Measurements from ENCODE around the gene IVD. TPM values are rescaled to one million over a fixed set of nuclear protein-coding genes. Genes with fewer than 3 reads are reported as not detected.

Gene IVD
- polyA plus RNA-seq, 6 donors from 2014 or later = 15.6 to 36.3 (median 22.2) TPM

DNA sequence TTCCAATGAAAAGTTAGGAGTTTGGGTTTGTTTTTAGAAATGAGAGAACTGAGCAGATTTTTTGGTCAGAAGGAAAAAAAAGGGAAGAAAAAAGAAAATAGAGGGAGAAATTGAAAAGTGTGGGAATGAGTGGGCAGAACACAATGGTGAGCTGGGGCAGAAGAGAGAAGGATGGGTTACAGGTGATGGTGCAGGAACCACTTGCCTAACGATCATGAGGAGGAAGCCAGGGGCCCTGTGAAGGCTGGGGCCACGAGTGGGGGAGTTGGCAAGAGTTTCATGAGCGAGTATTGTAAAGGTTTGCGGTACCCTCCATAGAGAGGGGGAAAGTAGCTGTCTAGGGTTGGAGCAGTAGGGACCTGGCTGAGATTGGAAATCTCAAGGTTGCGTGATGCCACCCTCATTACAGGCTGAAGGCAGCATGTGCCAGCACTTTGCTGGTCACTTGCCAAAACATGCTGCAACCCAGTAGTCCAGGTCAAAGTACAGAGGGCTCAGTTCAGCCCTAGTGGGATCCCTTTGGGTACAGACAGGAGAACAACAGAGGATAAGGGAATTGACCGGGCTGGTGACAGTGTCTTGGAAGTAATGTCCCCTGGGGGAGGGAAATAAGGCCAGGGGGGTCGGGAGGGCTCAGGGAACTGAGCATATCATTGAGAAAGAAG is 6.6 kb downstream of the IVD start:
- H3K9me3 Mint-ChIP-seq = no peaks in the 10 kb centered on the region
- peaks cover 19 to 36% of the 10 kb centered on the region in 2 donors for H3K36me3 Mint-ChIP-seq
- H3K4me1 Mint-ChIP-seq = peaks cover 7 to 12% (median 12%) of the 10 kb centered on the region in 3 donors
- H3K27me3 Mint-ChIP-seq = no peaks in the 10 kb centered on the region
- DNase-seq = no peak
- ATAC-seq (ENCODE audit: low read depth in 2 of 2) = no peak
- H3K27ac Mint-ChIP-seq = peak overlapping the region in 2 of 6 donors; percentile 69 to 86
- peak overlapping the region in 1 of 8 donors; percentile 73 for H3K4me3 Mint-ChIP-seq

DNA sequence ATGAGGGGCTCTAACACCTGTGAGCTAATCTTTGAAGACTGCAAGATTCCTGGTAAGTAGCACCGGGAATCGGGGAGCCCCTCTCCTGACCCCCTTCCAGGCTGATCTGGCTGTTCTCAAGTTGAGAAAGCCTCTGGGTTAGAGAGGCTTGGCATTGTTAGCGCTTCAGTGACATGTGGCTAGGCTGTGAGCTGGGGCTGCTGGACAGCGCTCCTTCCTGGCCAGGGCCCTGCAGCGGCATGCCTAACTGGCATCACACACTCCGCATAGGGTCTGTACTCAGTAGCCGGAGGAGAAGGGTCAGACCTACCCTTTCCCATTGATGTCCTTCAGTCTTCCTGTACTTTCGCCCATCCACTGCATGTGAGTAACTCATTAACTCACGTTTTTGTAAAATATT is 7.4 kb downstream of the IVD start:
- Mint-ChIP-seq H3K36me3 (peaks cover 19 to 41% of the 10 kb centered on the region in 2 donors), H3K27ac (no peak overlapping the region)

DNA sequence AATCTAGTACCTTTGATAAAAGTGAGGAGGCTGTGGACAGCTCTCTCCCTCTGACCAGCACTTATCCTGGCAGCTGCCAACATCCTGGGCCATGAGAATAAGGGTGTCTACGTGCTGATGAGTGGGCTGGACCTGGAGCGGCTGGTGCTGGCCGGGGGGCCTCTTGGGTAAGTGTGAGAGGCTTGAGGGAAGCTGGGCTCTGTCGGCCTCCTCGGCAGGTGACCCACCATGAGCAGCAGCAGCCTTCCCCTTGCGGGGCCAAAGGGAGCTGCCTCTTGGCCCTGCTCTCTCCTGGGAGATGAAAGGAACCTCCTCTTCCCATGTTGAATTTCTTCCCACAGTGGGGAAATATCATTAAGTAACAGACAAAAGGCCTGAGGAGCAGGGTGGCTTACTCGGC is 9.2 kb downstream of the IVD start:
- Mint-ChIP-seq H3K36me3 (peaks cover 19 to 43% of the 10 kb centered on the region in 2 donors), H3K27ac (peak overlapping the region in 1 of 6 donors; percentile 44), H3K4me3 (no peak overlapping the region), H3K9me3 (no peaks in the 10 kb centered on the region), H3K27me3 (no peaks in the 10 kb centered on the region), H3K4me1 (peaks cover 0 to 4% (median 4%) of the 10 kb centered on the region in 3 donors)
- ATAC-seq (ENCODE audit: low read depth in 2 of 2) (no peak), DNase-seq (no peak)

More for the DNA sequence above, 7.4 kb downstream of the IVD start:
- Mint-ChIP-seq H3K4me3 (peak overlapping the region in 1 of 8 donors; percentile 42), H3K4me1 (peaks cover 0 to 4% (median 4%) of the 10 kb centered on the region in 3 donors), H3K27me3 (no peaks in the 10 kb centered on the region), H3K9me3 (no peaks in the 10 kb centered on the region)
- DNase-seq = no peak
- ATAC-seq (ENCODE audit: low read depth in 2 of 2) = no peak

DNA sequence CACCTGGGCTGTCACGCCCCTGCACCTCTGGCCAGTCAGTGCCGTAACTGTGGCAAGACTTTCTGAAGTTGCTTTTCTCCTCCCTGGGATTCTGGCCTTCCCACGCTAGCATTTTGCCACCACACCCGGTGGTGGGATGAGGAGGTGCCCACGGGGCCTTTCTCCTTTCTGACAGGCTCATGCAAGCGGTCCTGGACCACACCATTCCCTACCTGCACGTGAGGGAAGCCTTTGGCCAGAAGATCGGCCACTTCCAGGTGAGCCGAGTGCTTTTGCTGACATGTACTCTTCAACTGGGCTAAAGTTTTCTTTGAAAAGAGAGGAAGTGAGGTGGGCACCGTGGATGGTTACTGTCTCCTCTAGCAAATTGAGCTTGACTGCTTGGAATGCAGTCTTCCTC is 9.6 kb downstream of the IVD start:
- no peak overlapping the region for H3K4me3 Mint-ChIP-seq

DNA sequence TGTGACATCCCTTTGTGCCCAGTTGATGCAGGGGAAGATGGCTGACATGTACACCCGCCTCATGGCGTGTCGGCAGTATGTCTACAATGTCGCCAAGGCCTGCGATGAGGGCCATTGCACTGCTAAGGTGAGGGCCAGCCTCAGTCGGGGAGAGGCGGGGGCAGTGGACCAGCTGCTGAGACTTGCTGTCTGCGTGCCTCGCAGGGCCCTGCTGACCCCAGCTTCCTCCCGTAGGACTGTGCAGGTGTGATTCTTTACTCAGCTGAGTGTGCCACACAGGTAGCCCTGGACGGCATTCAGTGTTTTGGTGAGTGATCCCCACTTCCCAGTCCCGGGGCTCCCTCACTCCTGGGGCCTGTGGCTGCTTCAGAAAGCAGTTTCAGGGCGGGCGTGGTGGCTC is 10.5 kb downstream of the IVD start:
- H3K4me3 Mint-ChIP-seq = peak overlapping the region in 1 of 8 donors; percentile 31
- peak overlapping the region in 1 of 6 donors; percentile 63 for H3K27ac Mint-ChIP-seq
- no peaks in the 10 kb centered on the region for H3K27me3 Mint-ChIP-seq
- no peaks in the 10 kb centered on the region for H3K9me3 Mint-ChIP-seq
- H3K4me1 Mint-ChIP-seq = peaks cover 0 to 4% (median 4%) of the 10 kb centered on the region in 3 donors
- H3K36me3 Mint-ChIP-seq = peaks cover 9 to 32% of the 10 kb centered on the region in 2 donors
- no peak for ATAC-seq (ENCODE audit: low read depth in 2 of 2)
- no peak for DNase-seq

More for the DNA sequence above, 9.6 kb downstream of the IVD start:
- no peak for ATAC-seq (ENCODE audit: low read depth in 2 of 2)
- Mint-ChIP-seq H3K4me1 (peaks cover 0 to 4% (median 4%) of the 10 kb centered on the region in 3 donors), H3K9me3 (no peaks in the 10 kb centered on the region), H3K27me3 (no peaks in the 10 kb centered on the region), H3K27ac (no peak overlapping the region), H3K36me3 (peaks cover 17 to 40% of the 10 kb centered on the region in 2 donors)
- DNase-seq = no peak

DNA sequence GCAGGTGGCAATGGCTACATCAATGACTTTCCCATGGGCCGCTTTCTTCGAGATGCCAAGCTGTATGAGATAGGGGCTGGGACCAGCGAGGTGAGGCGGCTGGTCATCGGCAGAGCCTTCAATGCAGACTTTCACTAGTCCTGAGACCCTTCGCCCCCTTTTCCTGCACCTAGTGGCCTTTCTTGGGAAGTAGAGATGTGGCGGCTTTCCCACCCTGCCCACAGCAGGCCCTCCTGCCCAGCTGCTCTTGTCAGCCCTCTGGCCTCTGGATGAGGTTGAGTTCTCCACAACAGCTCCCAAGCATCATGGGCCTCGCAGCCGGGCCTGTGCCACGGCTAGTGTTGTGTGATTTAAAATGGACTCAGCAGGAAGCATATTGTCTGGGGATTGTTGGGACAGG is 12.5 kb downstream of the IVD start:
- H3K27me3 Mint-ChIP-seq = no peaks in the 10 kb centered on the region
- peaks cover 0 to 15% of the 10 kb centered on the region in 2 donors for H3K36me3 Mint-ChIP-seq
- ATAC-seq (ENCODE audit: low read depth in 2 of 2) (no peak), DNase-seq (no peak)
- no peak overlapping the region for H3K4me3 Mint-ChIP-seq
- H3K4me1 Mint-ChIP-seq = peaks cover 0 to 8% (median 7%) of the 10 kb centered on the region in 3 donors
- H3K9me3 Mint-ChIP-seq = no peaks in the 10 kb centered on the region
- no peak overlapping the region for H3K27ac Mint-ChIP-seq

DNA sequence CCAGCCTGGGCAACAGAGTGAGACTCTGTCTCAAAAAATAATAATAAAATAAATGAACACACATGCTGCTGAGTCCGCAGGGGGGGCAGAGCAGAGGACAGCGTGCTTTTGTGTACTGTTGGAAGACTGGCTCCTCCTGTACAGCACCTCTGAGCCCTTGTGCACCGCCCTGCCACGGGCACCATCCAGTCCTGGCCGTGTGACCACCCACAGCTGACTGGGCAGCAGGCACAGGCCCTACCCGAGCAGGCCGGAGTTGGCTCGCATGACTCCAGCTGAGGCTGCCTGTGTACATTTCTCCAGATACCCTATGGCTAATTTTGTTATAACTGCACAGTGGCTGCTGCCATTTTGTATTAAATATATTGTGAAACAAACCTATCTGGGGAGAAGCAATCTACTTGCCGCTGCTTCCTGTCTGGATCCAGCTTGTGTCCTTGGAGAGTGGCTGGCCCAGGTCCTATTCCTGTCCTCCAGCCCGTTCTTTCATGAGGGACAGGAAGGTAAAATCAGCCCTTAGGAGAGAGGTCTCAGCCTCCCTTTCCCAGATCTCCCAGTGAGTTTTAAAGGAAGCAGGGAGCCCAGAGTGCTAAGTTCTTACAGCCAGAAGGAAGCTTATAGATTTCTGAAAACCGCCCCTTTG is 14.6 kb downstream of the IVD start:
- ATAC-seq (ENCODE audit: low read depth in 2 of 2) (no peak), DNase-seq (no peak)
- H3K36me3 Mint-ChIP-seq = peaks cover 0 to 13% of the 10 kb centered on the region in 2 donors
- no peaks in the 10 kb centered on the region for H3K9me3 Mint-ChIP-seq
- H3K4me1 Mint-ChIP-seq = peaks cover 0 to 8% (median 7%) of the 10 kb centered on the region in 3 donors
- H3K27ac Mint-ChIP-seq = peak overlapping the region in 1 of 6 donors; percentile 7
- H3K27me3 Mint-ChIP-seq = no peaks in the 10 kb centered on the region
- no peak overlapping the region for H3K4me3 Mint-ChIP-seq

DNA sequence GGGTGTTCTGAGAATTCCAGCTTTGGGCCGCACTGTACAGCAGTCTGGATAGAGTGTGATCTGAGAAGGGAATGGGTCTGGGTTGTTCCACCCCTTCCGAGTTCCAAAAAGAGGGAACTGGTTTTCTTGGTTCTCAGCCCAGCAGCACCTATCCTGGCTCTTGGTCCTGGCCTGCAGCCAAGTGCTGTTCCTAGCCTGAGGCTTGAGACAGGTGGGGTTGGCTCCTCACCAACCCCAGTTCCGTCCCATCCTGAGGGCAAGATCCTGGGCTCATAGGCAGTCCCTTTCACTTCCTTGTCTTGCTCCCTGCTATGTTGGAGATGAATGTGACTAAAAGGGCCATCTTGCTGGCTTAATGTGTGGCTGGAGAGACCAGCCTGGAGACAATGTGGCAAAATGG is 15.2 kb downstream of the IVD start:
- H3K36me3 Mint-ChIP-seq = peaks cover 0 to 7% of the 10 kb centered on the region in 2 donors
- no peak overlapping the region for H3K4me3 Mint-ChIP-seq
- no peaks in the 10 kb centered on the region for H3K27me3 Mint-ChIP-seq
- ATAC-seq (ENCODE audit: low read depth in 2 of 2) = no peak
- DNase-seq = no peak
- H3K27ac Mint-ChIP-seq = no peak overlapping the region
- H3K4me1 Mint-ChIP-seq = peaks cover 0 to 8% (median 7%) of the 10 kb centered on the region in 3 donors
- no peaks in the 10 kb centered on the region for H3K9me3 Mint-ChIP-seq

DNA sequence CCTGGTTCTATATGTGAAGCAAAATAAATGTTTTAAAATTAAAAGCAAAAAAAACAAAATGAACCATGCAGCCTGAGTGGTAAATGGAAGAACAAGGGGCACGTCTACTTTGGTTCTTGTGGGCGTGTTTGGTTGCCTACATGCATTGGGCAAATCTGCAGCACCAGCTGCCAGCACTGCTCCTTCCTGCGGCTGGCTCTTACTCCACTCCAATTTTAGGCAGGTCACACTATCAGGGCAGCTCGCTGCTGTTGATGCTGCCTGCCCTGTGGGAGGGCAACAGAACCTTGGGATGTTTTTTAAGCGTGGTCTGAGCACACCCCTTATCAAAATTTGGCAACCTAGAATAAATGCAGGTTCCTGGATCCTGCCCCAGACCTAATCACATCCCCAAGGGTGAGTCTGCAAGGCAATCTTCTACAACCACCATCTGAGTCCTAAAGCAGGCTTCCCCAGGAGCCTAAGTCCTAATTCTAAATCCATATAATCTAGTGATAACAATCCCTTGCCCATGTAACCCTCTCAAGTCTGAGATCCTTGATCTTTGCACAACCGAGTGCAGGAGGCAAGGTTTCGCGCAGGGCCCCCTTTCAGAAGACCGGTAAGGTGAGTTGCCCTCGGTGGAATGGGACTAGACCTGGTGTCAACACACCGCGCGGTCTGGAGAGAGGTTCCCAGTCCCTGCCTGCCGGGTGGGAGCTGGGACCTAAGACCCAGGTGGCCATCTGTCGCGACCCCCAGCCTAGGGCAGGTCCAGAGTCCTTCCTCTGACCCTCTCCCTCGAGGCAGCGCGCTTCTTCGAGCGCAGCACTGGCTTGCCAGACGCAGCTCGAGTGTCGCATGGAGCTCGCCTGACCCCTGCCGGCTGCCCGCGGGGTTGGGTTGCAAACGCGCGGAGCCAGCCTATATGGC is 15.9 kb downstream of the IVD start:
- DNase-seq (peak; percentile 71), ATAC-seq (ENCODE audit: low read depth in 2 of 2) (peak; percentile 98 to 99)
- no peak overlapping the region for H3K4me3 Mint-ChIP-seq
- H3K4me1 Mint-ChIP-seq = peaks cover 0 to 8% (median 7%) of the 10 kb centered on the region in 3 donors
- H3K27ac Mint-ChIP-seq = peak overlapping the region in 1 of 6 donors; percentile 47
- no peaks in the 10 kb centered on the region for H3K27me3 Mint-ChIP-seq
- H3K9me3 Mint-ChIP-seq = no peaks in the 10 kb centered on the region
- H3K36me3 Mint-ChIP-seq = peaks cover 0 to 7% of the 10 kb centered on the region in 2 donors

DNA sequence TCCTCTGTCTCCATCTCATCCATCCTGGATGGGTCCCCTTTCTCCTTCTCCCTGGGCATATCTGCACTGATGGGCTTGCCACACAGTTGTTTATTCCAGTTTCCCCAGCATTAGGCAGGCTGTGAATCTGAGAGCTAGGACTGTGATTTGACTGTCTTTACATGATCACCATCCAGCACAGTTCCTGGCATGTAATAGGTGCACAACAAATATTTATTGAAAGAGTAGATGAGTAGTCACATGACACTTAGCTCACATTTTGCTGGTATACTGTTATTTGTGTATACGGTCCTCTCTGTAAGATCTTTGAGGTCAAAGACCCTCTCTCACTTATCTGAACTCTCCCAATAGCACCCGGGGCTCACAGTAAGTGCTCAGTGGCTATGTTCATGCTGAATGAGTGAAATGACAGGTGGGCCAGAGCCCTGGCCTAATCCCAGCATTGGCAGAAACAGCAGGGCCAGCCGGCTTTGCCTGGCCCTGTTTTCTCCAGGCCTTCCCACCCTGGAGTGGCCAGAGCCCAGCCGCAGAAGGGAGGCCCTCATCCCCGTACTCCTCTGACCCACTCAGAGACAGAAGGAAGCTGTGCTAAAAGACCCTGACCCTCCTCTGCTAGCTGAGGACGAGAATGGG is 19.0 kb downstream of the IVD start:
- H3K27ac Mint-ChIP-seq = peak overlapping the region in 2 of 6 donors; percentile 5 to 65
- no peak for DNase-seq
- no peaks in the 10 kb centered on the region for H3K27me3 Mint-ChIP-seq
- peaks cover 0 to 7% of the 10 kb centered on the region in 2 donors for H3K36me3 Mint-ChIP-seq
- no peak for ATAC-seq (ENCODE audit: low read depth in 2 of 2)
- peaks cover 0 to 8% (median 7%) of the 10 kb centered on the region in 3 donors for H3K4me1 Mint-ChIP-seq
- H3K9me3 Mint-ChIP-seq = no peaks in the 10 kb centered on the region
- no peak overlapping the region for H3K4me3 Mint-ChIP-seq

DNA sequence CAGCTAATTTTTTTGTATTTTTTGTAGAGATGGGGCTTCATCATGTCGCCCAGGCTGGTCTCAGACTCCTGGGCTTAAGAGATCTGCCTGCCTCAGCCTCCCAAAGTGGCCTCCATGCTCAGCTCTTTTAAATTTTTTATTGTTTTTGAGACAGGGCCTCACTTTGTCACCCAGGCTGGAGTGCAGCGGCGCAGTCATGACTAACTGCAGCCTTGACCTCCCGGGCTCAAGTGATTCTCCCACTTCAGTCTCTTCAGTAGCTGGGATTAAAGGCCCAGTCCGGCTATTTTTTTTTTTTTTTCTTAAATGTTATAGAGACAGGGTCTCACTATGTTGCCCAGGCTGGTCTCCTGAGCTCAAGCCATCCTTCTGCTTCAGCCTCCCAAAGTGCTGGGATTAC is 20.1 kb downstream of the IVD start:
- Mint-ChIP-seq H3K9me3 (no peaks in the 10 kb centered on the region), H3K27me3 (no peaks in the 10 kb centered on the region), H3K4me3 (no peak overlapping the region), H3K27ac (no peak overlapping the region), H3K4me1 (peaks cover 0 to 8% (median 7%) of the 10 kb centered on the region in 3 donors), H3K36me3 (peaks cover 0 to 7% of the 10 kb centered on the region in 2 donors)
- ATAC-seq (ENCODE audit: low read depth in 2 of 2) = no peak
- no peak for DNase-seq

DNA sequence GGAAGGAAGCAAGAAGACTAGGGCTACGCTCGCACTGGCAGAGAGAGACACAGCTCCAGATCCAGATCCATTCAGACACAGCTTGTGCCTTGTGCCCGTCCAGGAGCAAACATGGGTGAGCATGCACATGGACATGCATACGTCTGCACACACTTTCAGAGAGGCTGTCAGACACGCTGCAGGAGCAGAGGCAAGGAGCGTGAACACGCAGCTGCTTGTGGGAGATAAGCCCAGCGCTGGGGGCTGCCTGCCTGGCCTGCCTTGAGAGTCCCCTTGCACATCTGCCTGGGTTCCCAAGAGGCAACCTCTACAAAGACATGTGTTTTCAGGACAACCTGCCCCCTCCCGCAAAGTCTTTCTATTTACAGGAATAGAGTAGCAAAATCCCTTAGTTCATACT is 21.6 kb downstream of the IVD start:
- DNase-seq = no peak
- Mint-ChIP-seq H3K27me3 (no peaks in the 10 kb centered on the region), H3K36me3 (peaks cover 0 to 7% of the 10 kb centered on the region in 2 donors), H3K27ac (no peak overlapping the region), H3K4me3 (no peak overlapping the region), H3K9me3 (no peaks in the 10 kb centered on the region), H3K4me1 (peaks cover 0 to under 1% (median 0%) of the 10 kb centered on the region in 3 donors)
- ATAC-seq (ENCODE audit: low read depth in 2 of 2) = no peak

DNA sequence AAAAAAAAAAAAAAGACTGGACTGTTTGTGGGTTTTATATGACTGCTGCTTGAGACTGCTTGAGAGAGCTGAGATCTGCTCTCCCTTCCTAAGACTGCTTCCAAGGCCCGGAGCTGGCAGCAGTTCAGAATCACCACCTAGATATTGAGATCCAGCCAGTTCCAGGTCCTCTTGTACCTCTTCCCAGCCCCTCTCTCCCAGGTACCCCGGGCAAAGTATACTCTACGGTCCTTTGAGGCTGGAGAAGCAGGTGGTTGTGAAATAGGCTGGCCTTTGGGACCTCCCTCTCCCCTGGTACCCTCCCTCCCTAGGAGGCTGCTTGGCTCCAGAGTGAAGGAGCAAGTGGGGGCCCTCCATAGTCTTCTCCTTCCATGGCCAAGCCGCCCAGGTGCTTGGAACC is 22.6 kb downstream of the IVD start:
- Mint-ChIP-seq H3K27ac (no peak overlapping the region), H3K9me3 (no peaks in the 10 kb centered on the region), H3K4me3 (no peak overlapping the region), H3K27me3 (no peaks in the 10 kb centered on the region), H3K36me3 (peaks cover 0 to 7% of the 10 kb centered on the region in 2 donors), H3K4me1 (no peaks in the 10 kb centered on the region)
- ATAC-seq (ENCODE audit: low read depth in 2 of 2) (no peak), DNase-seq (no peak)

Data from naive B cell (primary cell).